DMS 273 (cell line): ENCODE results near the gene AKAP13.

Experiments
- DNase-seq: peaks from one replicate; lab custom pipeline; 2025; ENCODE audit not compliant: unreplicated experiment; lab: John Stamatoyannopoulos, UW

AKAP13 gene

GRCh38 chr15:85718271-85718971 lies 338.0 kb downstream of the AKAP13 start:
- no peak for DNase-seq

DNA sequence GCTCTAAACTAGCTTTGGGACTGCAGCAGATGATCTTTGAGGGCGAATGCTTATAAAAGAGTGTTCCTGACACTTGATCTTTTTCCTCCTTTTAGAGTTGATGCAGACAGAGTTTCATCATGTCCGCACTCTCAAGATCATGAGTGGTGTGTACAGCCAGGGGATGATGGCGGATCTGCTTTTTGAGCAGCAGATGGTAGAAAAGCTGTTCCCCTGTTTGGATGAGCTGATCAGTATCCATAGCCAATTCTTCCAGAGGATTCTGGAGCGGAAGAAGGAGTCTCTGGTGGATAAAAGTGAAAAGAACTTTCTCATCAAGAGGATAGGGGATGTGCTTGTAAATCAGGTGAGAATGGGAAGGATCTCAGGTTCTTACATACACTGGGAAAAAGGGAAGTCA lies 338.6 kb downstream of the AKAP13 start:
- no peak for DNase-seq

GRCh38 chr15:85722374-85723152 lies 342.2 kb downstream of the AKAP13 start:
- DNase-seq: no peak

DNA sequence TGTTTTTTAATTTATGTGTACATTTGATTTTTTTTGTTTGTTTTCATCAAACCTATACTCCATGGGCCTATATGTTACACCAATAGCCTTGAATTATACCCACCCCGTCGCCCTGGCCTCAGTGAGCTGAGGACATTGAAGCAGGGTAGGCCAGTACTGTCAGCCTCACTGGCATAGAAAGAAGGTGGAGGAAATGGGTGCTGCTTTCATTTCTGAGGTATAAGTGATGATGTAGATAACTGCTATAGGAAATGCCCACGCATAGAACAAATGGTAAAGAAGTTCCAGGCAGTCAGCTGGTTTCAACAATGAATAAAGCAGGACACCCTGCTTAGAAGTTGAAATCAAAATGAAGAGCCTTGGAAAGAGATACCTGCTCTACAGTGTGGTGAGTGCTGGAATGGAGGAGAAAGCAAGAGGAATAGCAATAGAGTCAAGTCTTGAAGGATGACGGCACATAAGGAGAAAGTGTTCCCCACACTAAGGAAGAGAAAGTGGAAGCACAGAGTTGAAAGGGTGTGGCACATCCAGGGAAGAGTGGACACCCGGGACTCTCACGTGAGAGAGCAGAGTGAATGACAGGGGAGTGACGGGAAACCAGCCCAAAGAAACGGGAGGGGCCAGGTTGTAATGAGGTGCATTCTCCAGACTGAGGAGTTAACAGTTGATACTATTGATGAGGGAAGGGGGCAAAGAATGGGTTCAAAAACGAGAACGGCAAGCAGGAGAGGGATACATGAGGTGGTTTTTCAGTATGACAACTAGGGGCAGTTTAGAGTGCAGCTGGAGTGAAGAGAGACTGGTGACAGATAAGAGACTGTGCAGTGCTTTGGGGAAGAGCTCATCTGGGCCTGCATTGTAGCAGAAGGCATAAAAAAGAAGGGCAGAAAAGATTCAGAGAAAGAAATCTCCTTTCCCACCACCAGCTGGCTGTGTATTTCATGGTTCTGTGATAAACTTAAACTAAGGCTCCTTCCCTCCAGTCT lies 343.9 kb downstream of the AKAP13 start:
- no peak for DNase-seq

DNA sequence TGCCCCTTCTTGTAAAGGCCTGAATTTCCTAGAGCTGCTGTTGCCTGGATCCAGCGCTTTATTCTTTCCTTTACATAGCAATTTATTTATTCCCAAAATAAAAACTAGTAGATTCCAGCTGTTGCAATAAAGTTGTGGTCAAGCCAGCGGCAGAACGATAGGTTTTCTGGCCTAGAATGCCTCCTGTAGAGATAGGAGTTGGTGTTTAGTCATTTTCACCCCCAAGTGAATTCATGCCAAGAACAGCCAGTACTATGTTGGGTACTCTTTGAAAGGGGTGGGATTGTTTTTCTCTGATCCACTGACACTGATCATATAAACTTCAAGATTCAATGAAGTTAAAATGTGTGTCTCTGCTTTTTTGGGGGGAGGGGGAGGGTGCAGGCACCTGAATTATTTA lies 344.6 kb downstream of the AKAP13 start:
- DNase-seq: no peak

- DNase-seq: no peak
Observed at GRCh38 chr15:85725564-85725963, 345.2 kb downstream of the AKAP13 start.

DNA sequence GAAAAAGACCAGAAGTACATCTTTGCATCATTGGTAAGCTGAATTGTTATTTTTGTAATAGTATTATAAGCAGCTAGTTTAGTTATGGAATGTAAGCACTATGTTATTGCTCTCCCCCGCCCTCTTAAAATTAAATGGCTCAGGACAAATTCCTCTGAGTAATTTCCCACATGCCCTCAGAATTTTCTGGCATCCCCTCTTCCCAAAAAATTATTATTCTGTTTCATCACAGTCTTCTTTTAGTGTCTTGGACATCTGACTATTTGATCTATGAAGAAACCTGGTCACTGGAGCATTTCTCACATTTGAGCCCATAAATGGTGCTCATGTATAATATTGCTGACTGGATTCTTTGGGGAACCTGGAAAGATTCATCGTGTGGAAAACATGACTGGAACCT lies 346.1 kb downstream of the AKAP13 start:
- DNase-seq: no peak

- no peak for DNase-seq
Observed at GRCh38 chr15:85727068-85727467, 346.7 kb downstream of the AKAP13 start.

- DNase-seq: peak; percentile 79
Observed at GRCh38 chr15:85730001-85730820, 349.8 kb downstream of the AKAP13 start.

- no peak for DNase-seq
Observed at GRCh38 chr15:85733416-85733815, 353.0 kb downstream of the AKAP13 start.

DNA sequence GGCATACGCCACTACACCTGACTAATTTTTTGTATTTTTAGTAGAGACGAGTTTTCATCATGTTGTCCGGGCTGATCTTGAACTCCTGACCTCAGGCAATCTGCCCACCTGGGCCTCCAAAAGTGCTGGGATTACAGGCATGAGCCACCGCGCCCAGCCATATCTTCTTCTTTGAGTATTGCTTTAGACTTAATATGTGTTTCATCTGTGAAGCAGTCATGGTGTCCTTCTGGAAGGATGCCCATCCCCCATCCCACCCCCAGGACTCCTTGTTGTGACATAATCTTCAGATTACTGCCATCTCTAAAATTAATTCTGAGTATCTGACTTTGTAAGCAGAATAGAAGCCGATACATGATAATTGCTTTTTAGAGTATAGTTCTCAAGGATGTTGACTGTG lies 356.7 kb downstream of the AKAP13 start:
- DNase-seq: no peak

DNA sequence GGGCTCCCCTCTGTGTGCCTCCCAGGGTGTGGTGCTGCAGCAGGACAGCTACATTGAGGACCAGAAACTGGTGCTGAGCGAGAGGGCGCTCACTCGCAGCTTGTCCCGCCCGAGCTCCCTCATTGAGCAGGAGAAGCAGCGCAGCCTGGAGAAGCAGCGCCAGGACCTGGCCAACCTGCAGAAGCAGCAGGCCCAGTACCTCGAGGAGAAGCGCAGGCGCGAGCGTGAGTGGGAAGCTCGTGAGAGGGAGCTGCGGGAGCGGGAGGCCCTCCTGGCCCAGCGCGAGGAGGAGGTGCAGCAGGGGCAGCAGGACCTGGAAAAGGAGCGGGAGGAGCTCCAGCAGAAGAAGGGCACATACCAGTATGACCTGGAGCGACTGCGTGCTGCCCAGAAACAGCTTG lies 360.6 kb downstream of the AKAP13 start:
- peak; percentile 12 for DNase-seq

GRCh38 chr15:85741662-85742061 lies 361.3 kb downstream of the AKAP13 start:
- DNase-seq: no peak

DNA sequence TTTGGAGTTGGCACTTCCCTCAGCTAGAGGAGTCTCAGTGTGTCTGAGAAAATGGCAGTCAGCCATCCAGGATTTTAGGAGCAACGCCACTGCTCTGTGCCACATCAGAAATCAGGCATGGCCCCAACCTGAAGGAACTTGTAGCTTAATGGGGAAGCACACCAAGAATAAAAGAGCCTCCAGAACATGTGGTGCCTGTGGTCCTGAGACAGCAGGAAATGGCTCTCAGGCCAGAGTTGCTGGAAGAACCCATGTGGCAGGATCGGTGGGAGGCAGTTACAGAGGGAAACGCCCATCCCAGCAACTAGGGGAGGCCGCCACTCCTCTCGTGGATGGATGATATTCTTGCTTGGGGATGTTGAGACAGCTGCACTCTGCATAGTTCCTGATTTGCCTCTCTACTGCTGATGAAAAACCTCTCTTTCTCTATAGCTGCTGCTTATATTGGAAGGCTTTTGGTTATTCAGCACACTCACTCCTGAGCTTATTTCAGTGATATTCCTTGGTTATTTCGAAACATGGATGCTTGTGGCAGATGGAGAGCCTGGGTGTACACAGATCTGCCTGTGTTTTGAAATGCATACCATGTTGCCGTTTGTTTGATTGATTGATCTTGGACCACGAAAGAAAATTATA lies 361.9 kb downstream of the AKAP13 start:
- DNase-seq: peak; percentile 79

DNA sequence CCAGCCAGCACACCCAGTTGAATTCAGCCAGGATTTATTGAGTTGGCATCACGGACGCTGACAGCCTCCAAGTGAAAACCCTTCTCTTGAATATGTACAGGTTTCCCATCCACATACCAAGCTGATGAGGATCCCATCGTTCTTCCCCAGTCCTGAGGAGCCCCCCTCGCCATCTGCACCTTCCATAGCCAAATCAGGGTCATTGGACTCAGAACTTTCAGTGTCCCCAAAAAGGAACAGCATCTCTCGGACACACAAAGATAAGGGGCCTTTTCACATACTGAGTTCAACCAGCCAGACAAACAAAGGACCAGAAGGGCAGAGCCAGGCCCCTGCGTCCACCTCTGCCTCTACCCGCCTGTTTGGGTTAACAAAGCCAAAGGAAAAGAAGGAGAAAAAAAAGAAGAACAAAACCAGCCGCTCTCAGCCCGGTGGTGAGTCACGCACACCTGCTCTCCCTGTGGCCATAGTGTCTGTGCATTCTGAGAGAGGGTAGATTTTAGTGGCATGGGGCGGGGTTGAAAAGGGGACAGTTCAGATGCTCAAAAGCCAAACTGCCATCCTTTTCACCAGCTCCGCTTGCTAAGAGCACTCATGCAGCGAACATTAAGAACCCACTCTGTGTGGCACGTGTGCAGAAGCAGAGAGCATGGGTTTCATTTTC lies 363.1 kb downstream of the AKAP13 start:
- no peak for DNase-seq

- DNase-seq: no peak
Observed at GRCh38 chr15:85744579-85744978, 364.2 kb downstream of the AKAP13 start.

GRCh38 chr15:85745023-85745422 lies 364.6 kb downstream of the AKAP13 start:
- no peak for DNase-seq

DNA sequence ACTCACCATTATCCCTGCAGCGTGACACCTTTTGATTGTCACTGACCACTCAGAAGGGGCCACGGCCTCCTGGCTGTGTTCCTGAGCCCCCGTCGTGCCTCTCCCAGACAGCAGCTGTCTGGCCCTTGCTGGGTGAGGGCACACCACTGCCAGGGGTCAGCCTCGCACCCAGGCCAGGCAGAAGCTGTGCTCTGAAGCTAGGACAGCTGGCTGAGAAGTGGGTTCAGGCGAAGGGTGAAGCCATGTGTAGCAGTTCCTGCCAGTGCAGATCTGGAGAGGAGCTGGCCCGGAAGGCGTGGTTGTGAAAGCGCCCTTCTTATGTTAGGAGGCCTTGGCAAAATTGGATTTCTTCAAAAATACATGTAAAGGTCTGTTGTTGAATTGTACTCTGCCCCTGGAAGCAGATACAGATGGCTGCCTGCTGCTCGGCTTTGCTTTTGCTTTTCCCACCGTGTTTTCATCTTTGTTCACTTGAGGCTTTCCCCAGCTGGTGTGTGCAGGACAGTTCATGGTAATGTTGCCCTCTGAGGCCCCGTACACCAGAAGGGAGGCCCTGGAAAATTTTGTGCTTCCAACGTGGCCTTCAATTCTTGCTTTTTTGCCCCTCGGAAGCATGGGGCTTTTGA lies 365.2 kb downstream of the AKAP13 start:
- peak; percentile 21 for DNase-seq

GRCh38 chr15:85746641-85747040 lies 366.2 kb downstream of the AKAP13 start:
- no peak for DNase-seq
